B cell (primary cell): ENCODE measurements around the gene HIBCH.

Experiments
- CTCF ChIP-seq: fragments of 200-600 bp; IDR thresholded peaks from one replicate; pipeline ENCODE4 v1.8.0; 2022; ENCODE audit warnings: antibody characterized with exemption, mild to moderate bottlenecking
- EZH2 ChIP-seq: IDR thresholded peaks from 2 replicates; pipeline ENCODE4 v1.6.1; 2012; ENCODE audit warnings: borderline replicate concordance, low read depth, mild to moderate bottlenecking, moderate library complexity, low read length; ENCODE audit not compliant: insufficient read depth, poor library complexity, severe bottlenecking

- no peak for TF ChIP-seq CTCF
- no peak for TF ChIP-seq EZH2
These were observed 17.6 kb downstream of the HIBCH start for GRCh38 chr2:190302052-190302451.
